PC-9 (cell line): ENCODE results near the gene ARHGAP32. TPM values are rescaled to one million over a fixed set of nuclear protein-coding genes. Genes with fewer than 3 reads are reported as not detected.

Experiments
- BruUV-seq: library from RNA; stranded (reverse); fragments of 400-500 nt; replicated peaks from 2 replicates; lab custom pipeline; 2021; lab: Mats Ljungman, UMichigan
- CTCF ChIA-PET: fragments of 300-600 bp; sonication (Branson Sonifier 250); formaldehyde crosslinking; loops from one replicate; lab custom pipeline; 2022; ENCODE audit warnings: antibody characterized with exemption; lab: Charles Lee
- POLR2A ChIA-PET: fragments of 300-600 bp; sonication (Branson Sonifier 250); formaldehyde crosslinking; loops from one replicate; lab custom pipeline; 2022; ENCODE audit warnings: antibody characterized with exemption; ENCODE audit not compliant: unreplicated experiment; lab: Charles Lee
- DNase-seq, 2 experiments: peaks; one replicate each; pipeline versions ENCODE4 v3.0.0 to v3.0.0-alpha.2; 2015 to 2022; ENCODE audit warnings: mixed read lengths in 1 of 2
- H2AFZ ChIP-seq: fragments of 200-600 bp; sonication (generic); 2 replicates; pipeline ENCODE4 v1.8.1; 2017; ENCODE audit warnings: antibody characterized with exemption
- H3F3A ChIP-seq: fragments of 200-600 bp; sonication (generic); 2 replicates; pipeline ENCODE4 v1.8.1; 2017; ENCODE audit warnings: antibody characterized with exemption, mild to moderate bottlenecking, low read depth; ENCODE audit not compliant: insufficient read depth
- H3K27ac ChIP-seq: fragments of 200-600 bp; sonication (generic); 2 replicates; pipeline ENCODE4 v1.6.1; 2016; ENCODE audit warnings: mixed run types
- H3K27me3 ChIP-seq: fragments of 200-600 bp; sonication (generic); 2 replicates; pipeline ENCODE4 v1.6.1; 2016; ENCODE audit warnings: low read depth, mixed run types; ENCODE audit not compliant: insufficient read depth
- H3K36me3 ChIP-seq: fragments of 200-600 bp; sonication (generic); 2 replicates; pipeline ENCODE4 v1.6.1; 2016; ENCODE audit warnings: low read depth, mixed run types
- H3K4me1 ChIP-seq: fragments of 200-600 bp; sonication (generic); replicated peaks from 2 replicates; pipeline ENCODE4 v1.6.1; 2016; ENCODE audit warnings: mixed run types; ENCODE audit not compliant: insufficient read depth
- H3K4me2 ChIP-seq: fragments of 200-600 bp; sonication (generic); 2 replicates; pipeline ENCODE4 v1.6.1; 2017; ENCODE audit warnings: mixed run types
- H3K4me3 ChIP-seq: fragments of 200-600 bp; sonication (generic); 2 replicates; pipeline ENCODE4 v1.6.1; 2016; ENCODE audit warnings: mixed run types
- H3K79me2 ChIP-seq: fragments of 200-600 bp; sonication (generic); 2 replicates; pipeline ENCODE4 v1.6.1; 2017; ENCODE audit warnings: low read depth, mixed run types
- H3K9me2 ChIP-seq: fragments of 200-600 bp; sonication (generic); 2 replicates; pipeline ENCODE4 v1.8.1; 2017; ENCODE audit warnings: mild to moderate bottlenecking; ENCODE audit not compliant: insufficient read depth
- H3K9me3 ChIP-seq: fragments of 200-600 bp; sonication (generic); 2 replicates; pipeline ENCODE4 v1.8.1; 2016; ENCODE audit warnings: low read depth; ENCODE audit not compliant: insufficient read depth
- H4K20me1 ChIP-seq: fragments of 200-600 bp; sonication (generic); 2 replicates; pipeline ENCODE4 v1.8.1; 2017; ENCODE audit not compliant: insufficient read depth
- CTCF ChIP-seq: fragments of 200-600 bp; sonication (generic); conservative IDR thresholded peaks from 2 replicates; pipeline ENCODE4 v1.6.1; 2017; ENCODE audit warnings: mixed run types, antibody characterized with exemption, mild to moderate bottlenecking, moderate library complexity
- EZH2 ChIP-seq: fragments of 200-600 bp; sonication (generic); IDR thresholded peaks from 2 replicates; pipeline ENCODE4 v1.8.0; 2017; ENCODE audit warnings: antibody characterized with exemption, low read depth
- intact Hi-C: fragments of 100-400 bp; cut with micrococcal nuclease; formaldehyde crosslinking; loops from one replicate; pipeline ENCODE4 v1.10.0; 2022; ENCODE audit not compliant: unreplicated experiment
- total RNA-seq: library from RNA; stranded (reverse); gene quantifications from 2 replicates; pipeline ENCODE4 v1.2.3, GENCODE V29; 2021

ARHGAP32 gene
- total RNA-seq, 1 experiment from 2014 or later = 35.1 TPM

GRCh38 chr11:129021295-129021694 is 170.8 kb downstream of the ARHGAP32 start:
- peaks cover 74% of the 10 kb centered on the region for H3K79me2 ChIP-seq
- peaks cover 39% of the 10 kb centered on the region for H3K4me1 ChIP-seq
- ChIA-PET POLR2A (no interaction called here), CTCF (no interaction called here)
- no peaks in the 10 kb centered on the region; the same call in 1 of the 2 replicates for H3K9me2 ChIP-seq
- intact Hi-C loops = no loop called here
- 0 out of 2 replicates have a peak, but pooled peaks cover 8% of the 10 kb centered on the region for H4K20me1 ChIP-seq
- H2AFZ ChIP-seq = no peak overlapping the region
- H3K4me2 ChIP-seq = peak overlapping the region; percentile 74
- no peaks in the 10 kb centered on the region for H3K9me3 ChIP-seq
- no TSS peak for BruUV-seq
- TF ChIP-seq CTCF (no peak), EZH2 (no peak)
- DNase-seq = no peak
- H3K27ac ChIP-seq = 0 out of 2 replicates have a peak overlapping the region, but pooled peaks have one; percentile 27
- peak overlapping the region; percentile 69 for H3K4me3 ChIP-seq
- no peaks in the 10 kb centered on the region for H3K27me3 ChIP-seq
- H3F3A ChIP-seq = peaks cover 24% of the 10 kb centered on the region
- peaks cover 11% of the 10 kb centered on the region for H3K36me3 ChIP-seq

GRCh38 chr11:129018991-129019390 is 173.1 kb downstream of the ARHGAP32 start:
- Histone ChIP-seq H3K36me3 (peaks cover 11% of the 10 kb centered on the region), H3K4me1 (peaks cover 37% of the 10 kb centered on the region), H4K20me1 (0 out of 2 replicates have a peak, but pooled peaks cover 8% of the 10 kb centered on the region), H3K27me3 (no peaks in the 10 kb centered on the region), H3K4me2 (peak overlapping the region; percentile 36), H3K4me3 (peak overlapping the region; percentile 7; the same call in 1 of the 2 replicates), H3K9me2 (no peaks in the 10 kb centered on the region), H3K9me3 (no peaks in the 10 kb centered on the region), H3F3A (peaks cover 10% of the 10 kb centered on the region), H2AFZ (no peak overlapping the region), H3K27ac (no peak overlapping the region), H3K79me2 (peaks cover 97% of the 10 kb centered on the region)
- TF ChIP-seq CTCF (no peak), EZH2 (no peak)
- ChIA-PET POLR2A (no interaction called here), CTCF (no interaction called here)
- intact Hi-C loops = no loop called here
- no TSS peak for BruUV-seq
- DNase-seq = no peak

GRCh38 chr11:129018126-129018525 is 174.0 kb downstream of the ARHGAP32 start:
- Histone ChIP-seq H3K9me3 (no peaks in the 10 kb centered on the region), H3K27ac (no peak overlapping the region), H3K4me2 (no peak overlapping the region), H3K4me3 (no peak overlapping the region), H3K79me2 (peaks cover 92% of the 10 kb centered on the region), H3K4me1 (peaks cover 42% of the 10 kb centered on the region), H3F3A (peaks cover 2% of the 10 kb centered on the region), H2AFZ (no peak overlapping the region), H3K9me2 (no peaks in the 10 kb centered on the region), H3K36me3 (peaks cover 11% of the 10 kb centered on the region), H3K27me3 (no peaks in the 10 kb centered on the region), H4K20me1 (0 out of 2 replicates have a peak, but pooled peaks cover 8% of the 10 kb centered on the region)
- CTCF ChIA-PET = no interaction called here
- POLR2A ChIA-PET = no interaction called here
- TF ChIP-seq CTCF (no peak), EZH2 (no peak)
- intact Hi-C loops = no loop called here
- no TSS peak for BruUV-seq
- DNase-seq = no peak
